HCT116 (cell line): ENCODE results near the gene CLSTN1.
A peak's percentile ranks its signal among the peaks of the same experiment; 100 is the strongest.

Experiments
- CEBPB ChIP-seq: IDR thresholded peaks from 2 replicates; pipeline ENCODE4 v1.6.1; 2012; ENCODE audit warnings: low read depth
- CTCF ChIP-seq, 3 experiments: fragments of 200-600 bp in 1 of 3; sonication (generic) in 1 of 3; IDR thresholded peaks in 2 of 3; conservative IDR thresholded peaks in 1 of 3; 2 replicates each; pipeline ENCODE4 v1.5.1; 2012 to 2017; ENCODE audit warnings: low read depth in 2 of 3, low read length in 2 of 3, antibody characterized with exemption in 1 of 3, borderline replicate concordance in 1 of 3, control low read depth in 1 of 3, mild to moderate bottlenecking in 1 of 3, mixed read lengths in 1 of 3, mixed run types in 1 of 3, moderate library complexity in 1 of 3; ENCODE audit not compliant: insufficient read depth in 1 of 3
- FOSL1 ChIP-seq: IDR thresholded peaks from 2 replicates; pipeline ENCODE4 v1.6.1; 2012; ENCODE audit warnings: low read depth
- POLR2A ChIP-seq: IDR thresholded peaks from 2 replicates; pipeline ENCODE4 v1.7.0; 2011; ENCODE audit warnings: borderline replicate concordance; ENCODE audit not compliant: insufficient read depth, insufficient read length; ENCODE audit errors: extremely low read depth
- POLR2AphosphoS5 ChIP-seq: IDR thresholded peaks from 2 replicates; pipeline ENCODE4 v1.6.1; 2011; ENCODE audit warnings: mild to moderate bottlenecking, low read depth, low read length, moderate library complexity
- REST ChIP-seq: IDR thresholded peaks from 2 replicates; pipeline ENCODE4 v1.6.1; 2012; ENCODE audit warnings: low read depth
- SRF ChIP-seq: IDR thresholded peaks from 2 replicates; pipeline ENCODE4 v1.6.1; 2012; ENCODE audit warnings: low read depth
- YY1 ChIP-seq: IDR thresholded peaks from 2 replicates; pipeline ENCODE4 v1.6.1; 2011; ENCODE audit warnings: low read length, low read depth, moderate library complexity, mild to moderate bottlenecking; ENCODE audit not compliant: insufficient replicate concordance; ENCODE audit errors: extremely low read depth
- TF ChIP-seq, protein P1 (sequence below): IDR thresholded peaks from 2 replicates; pipeline ENCODE4 v1.6.1; 2012

- TF ChIP-seq CTCF (IDR thresholded peaks at IDR 0.05 in 2 of 3, conservative IDR thresholded peaks at IDR 0.05 in 1 of 3; ENCODE audit: borderline replicate concordance in 1 of 3, insufficient read depth in 1 of 3, low read depth in 2 of 3, low read length in 2 of 3) (no peak), POLR2A (no peak), FOSL1 (peak; percentile 52), CEBPB (no peak), POLR2AphosphoS5 (no peak), YY1 (no peak), REST (no peak), SRF (no peak)
- TF ChIP-seq, protein P1, sequence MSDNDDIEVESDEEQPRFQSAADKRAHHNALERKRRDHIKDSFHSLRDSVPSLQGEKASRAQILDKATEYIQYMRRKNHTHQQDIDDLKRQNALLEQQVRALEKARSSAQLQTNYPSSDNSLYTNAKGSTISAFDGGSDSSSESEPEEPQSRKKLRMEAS, result no peak
Observed at GRCh38 chr1:9835758-9836631, 12.2 kb upstream of the CLSTN1 start.
